ENCODE data around the gene HECW1. TPM values are rescaled to one million over a fixed set of nuclear protein-coding genes. Genes with fewer than 3 reads are reported as not detected.

Gene HECW1
- total and polyA plus RNA-seq, 4 donors = 0.05 TPM; not detected in 3

- TF ChIP-seq MAX (IDR thresholded peaks at IDR 0.05) (no peak), CTCF (IDR thresholded peaks at IDR 0.05; ENCODE audit: low read depth, low read length, missing input control) (no peak), GABPA (IDR thresholded peaks at IDR 0.05 in 1 of 2, conservative IDR thresholded peaks at IDR 0.05 in 1 of 2) (no peak), FOXA1 (IDR thresholded peaks at IDR 0.05) (no peak), FOXA2 (IDR thresholded peaks at IDR 0.05) (no peak), HNF4G (IDR thresholded peaks at IDR 0.05) (no peak), SP1 (IDR thresholded peaks at IDR 0.05) (no peak), ATF3 (IDR thresholded peaks at IDR 0.05) (no peak), HNF4A (conservative IDR thresholded peaks at IDR 0.05) (no peak), YY1 (IDR thresholded peaks at IDR 0.05) (no peak), JUND (IDR thresholded peaks at IDR 0.05) (no peak), ZBTB33 (IDR thresholded peaks at IDR 0.05) (no peak), NR2F2 (IDR thresholded peaks at IDR 0.05) (no peak), RXRA (IDR thresholded peaks at IDR 0.05) (no peak), REST (IDR thresholded peaks at IDR 0.05) (no peak), TAF1 (conservative IDR thresholded peaks at IDR 0.05) (no peak), RAD21 (IDR thresholded peaks at IDR 0.05) (no peak), EGR1 (IDR thresholded peaks at IDR 0.05; ENCODE audit: low read depth in 2 of 2) (no peak)
Observed at GRCh38 chr7:43570688-43571365, 458.4 kb downstream of the HECW1 start.

More at GRCh38 chr7:43570688-43571365, 458.4 kb downstream of the HECW1 start:
- no peak for DNase-seq (ENCODE audit: low spot score)
- Histone ChIP-seq H3K36me3 (ENCODE audit: control insufficient read depth in 4 of 4, insufficient read depth in 3 of 4, low read depth in 1 of 4, low read length in 3 of 4) (no peaks in the 10 kb centered on the region), H3K27ac (ENCODE audit: low read depth in 1 of 2, low read length in 2 of 2) (no peak overlapping the region), H3K9me3 (ENCODE audit: control insufficient read depth in 4 of 4, low read length in 3 of 4) (no peaks in the 10 kb centered on the region), H3K27me3 (ENCODE audit: control insufficient read depth in 4 of 4, insufficient read depth in 4 of 4, low read length in 3 of 4) (no peaks in the 10 kb centered on the region), H3K4me1 (ENCODE audit: control insufficient read depth in 4 of 4, insufficient read depth in 4 of 4, low read length in 3 of 4) (no peaks in the 10 kb centered on the region), H3K4me3 (ENCODE audit: low read depth in 1 of 3, low read length in 3 of 3) (no peak overlapping the region), H3K9ac (ENCODE audit: low read depth in 1 of 2, low read length in 2 of 2) (no peak overlapping the region)
- 93% methylated on average over 4 of the region's 4 CpGs for WGBS
